Activated naive CD4-positive, alpha-beta T cell treated with anti-CD3 and anti-CD28 coated beads, Interleukin-2, amount 50 U/mL, for 72 hours (primary cell): ENCODE results near the gene GABARAPL2. TPM values are rescaled to one million over a fixed set of nuclear protein-coding genes. Genes with fewer than 3 reads are reported as not detected.
A peak's percentile ranks its signal among the peaks of the same experiment; 100 is the strongest.
"Not testable (repeated sequence)": the region's sequence is repeated elsewhere in the genome, so short reads cannot be mapped to it uniquely, and the experiment has no call there.

ENCODE experiments used
- ATAC-seq, 2 donors: fragments of 150-1000 bp; cut with Tn5 transposase; 2 replicates each; pipeline ENCODE4 v1.10.0; 2021; ENCODE audit warnings: mild to moderate bottlenecking in 2 of 2, moderate library complexity in 2 of 2
- DNase-seq, 2 donors: peaks; one replicate each; pipeline ENCODE4 v3.0.0; 2021 to 2022; ENCODE audit warnings: low spot score in 2 of 2
- H3K27ac Mint-ChIP-seq, 2 donors: one replicate each; pipeline ENCODE4 v1.8.0; 2022; ENCODE audit warnings: mild to moderate bottlenecking in 2 of 2, mixed read lengths in 2 of 2
- H3K36me3 Mint-ChIP-seq, 2 donors: one replicate each; pipeline ENCODE4 v1.8.0; 2022; ENCODE audit warnings: mixed read lengths in 2 of 2
- H3K9me3 Mint-ChIP-seq, 2 donors: one replicate each; pipeline ENCODE4 v1.8.0; 2022; ENCODE audit warnings: mixed read lengths in 2 of 2
- total RNA-seq, 2 donors: library from RNA; stranded (reverse); gene quantifications; one replicate each; pipeline ENCODE4 v1.2.3, GENCODE V29; 2022

Gene GABARAPL2
- 10 to 100 TPM; 56.0 to 82.3 TPM for total RNA-seq

DNA sequence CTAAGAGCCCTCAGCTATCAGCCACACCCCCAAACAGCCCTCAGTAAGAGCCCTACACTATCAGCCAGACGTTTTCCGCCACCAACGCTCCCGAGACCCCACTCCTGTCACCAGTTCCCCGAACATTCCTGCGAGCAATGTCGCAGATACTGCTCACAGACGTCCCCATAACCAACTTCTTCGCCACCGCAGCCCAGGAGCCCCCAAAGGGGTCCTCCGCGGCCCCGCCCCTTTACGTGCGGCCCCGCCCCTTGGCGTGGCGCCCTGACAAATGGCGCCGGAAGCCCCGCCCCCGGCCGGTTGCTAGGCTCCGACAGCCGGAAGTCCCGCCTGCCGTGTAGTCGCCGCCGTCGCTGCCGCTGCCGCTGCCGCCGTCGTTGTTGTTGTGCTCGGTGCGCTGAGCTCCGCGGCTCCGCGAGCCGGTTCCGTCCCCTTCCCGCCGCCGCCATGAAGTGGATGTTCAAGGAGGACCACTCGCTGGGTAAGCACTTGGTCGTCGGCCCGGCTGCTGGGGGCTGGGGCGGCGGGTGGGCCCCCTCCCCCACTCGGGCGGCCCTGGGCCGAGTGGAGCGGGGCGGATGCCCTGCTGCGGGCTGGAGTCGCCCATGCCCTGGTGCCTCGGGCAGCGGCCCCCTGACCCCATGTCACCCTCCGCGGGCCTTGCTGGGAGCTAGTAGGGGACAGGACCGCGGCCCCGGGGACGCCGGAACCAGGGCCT is at the start of gene GABARAPL2:
GABARAPL2 (plus strand) TSS at position 340 of the 718 bp plus-strand sequence; CDS start at position 448, 108 bp downstream.
- Mint-ChIP-seq H3K36me3 (no peaks in the 10 kb centered on the region), H3K27ac (peak within 1 kb of the TSS; percentile 90 to 96), H3K9me3 (no peaks in the 10 kb centered on the region)
- peak; percentile 89 to 92 for DNase-seq
- ATAC-seq, result peak; percentile 75 to 81

DNA sequence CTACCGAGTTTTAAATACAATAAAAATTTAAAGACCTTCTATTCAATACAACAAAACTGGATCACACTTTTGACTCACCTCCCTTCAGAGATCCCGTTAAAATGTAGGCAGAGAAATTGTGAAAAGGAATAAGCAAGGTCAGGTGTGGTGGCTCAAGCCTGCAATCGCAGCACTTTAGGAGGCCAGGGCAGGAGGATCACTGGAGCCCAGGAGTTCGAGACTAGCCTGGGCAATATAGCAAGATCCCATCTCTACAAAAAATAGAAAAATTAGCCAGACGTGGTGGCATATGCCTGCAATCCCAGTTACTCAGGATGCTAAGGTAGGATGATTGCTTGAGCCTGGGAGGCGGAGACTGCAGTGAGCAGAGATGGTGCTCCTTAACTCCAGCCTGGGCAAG is 47.0 kb upstream of the GABARAPL2 start:
- no peaks in the 10 kb centered on the region for H3K36me3 Mint-ChIP-seq
- H3K9me3 Mint-ChIP-seq, result no peaks in the 10 kb centered on the region
- ATAC-seq (no peak), DNase-seq (no peak)
- H3K27ac Mint-ChIP-seq, result no peak overlapping the region

DNA sequence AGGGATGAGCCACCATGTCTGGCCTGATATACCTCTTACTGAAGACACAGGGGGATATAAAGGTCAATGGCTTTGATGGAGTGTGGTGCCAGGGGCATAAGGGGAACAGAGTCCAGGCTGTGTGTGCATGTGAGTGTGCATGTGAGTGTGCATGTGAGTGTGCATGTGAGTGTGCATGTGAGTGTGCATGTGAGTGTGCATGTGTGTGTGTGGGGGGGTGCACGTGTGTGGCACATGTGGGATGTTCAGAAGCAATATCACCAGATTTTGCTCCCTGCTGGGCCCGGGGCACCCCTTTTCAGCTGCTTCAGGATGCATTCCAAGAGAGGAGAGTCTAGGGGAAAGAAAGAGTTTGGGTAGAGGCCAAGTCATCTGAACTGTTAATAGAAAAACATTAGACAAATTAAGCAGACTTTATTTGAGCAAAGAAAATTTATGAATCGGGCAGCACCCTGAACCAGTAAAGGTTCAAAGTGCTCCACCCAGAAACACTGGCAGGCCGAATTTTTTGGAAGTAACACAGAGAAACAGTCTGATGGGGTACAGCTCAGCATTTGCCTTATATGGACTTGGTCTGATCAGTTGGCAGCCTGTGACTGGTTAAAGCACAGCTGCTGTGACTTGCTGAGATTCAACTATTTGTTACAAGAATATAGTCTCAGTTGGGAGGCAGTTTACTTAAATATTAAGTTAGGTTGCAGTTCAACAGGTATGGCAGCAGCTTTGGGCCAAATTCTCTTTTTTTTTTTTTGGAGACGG is 40.0 kb upstream of the GABARAPL2 start:
- Mint-ChIP-seq H3K36me3 (no peaks in the 10 kb centered on the region), H3K9me3 (no peaks in the 10 kb centered on the region), H3K27ac (no peak overlapping the region)
- ATAC-seq (no peak), DNase-seq (no peak)

GRCh38 chr16:75527825-75528299 is 38.3 kb upstream of the GABARAPL2 start:
- Mint-ChIP-seq H3K9me3 (no peaks in the 10 kb centered on the region), H3K27ac (no peak overlapping the region), H3K36me3 (no peaks in the 10 kb centered on the region)
- ATAC-seq (no peak), DNase-seq (no peak)

- no peaks in the 10 kb centered on the region for H3K9me3 Mint-ChIP-seq
- H3K36me3 Mint-ChIP-seq, result no peaks in the 10 kb centered on the region
- no peak overlapping the region for H3K27ac Mint-ChIP-seq
- ATAC-seq (no peak), DNase-seq (no peak)
Measured at GRCh38 chr16:75529056-75529905, 36.9 kb upstream of the GABARAPL2 start.

GRCh38 chr16:75529959-75530358 is 36.2 kb upstream of the GABARAPL2 start:
- no peak overlapping the region for H3K27ac Mint-ChIP-seq

DNA sequence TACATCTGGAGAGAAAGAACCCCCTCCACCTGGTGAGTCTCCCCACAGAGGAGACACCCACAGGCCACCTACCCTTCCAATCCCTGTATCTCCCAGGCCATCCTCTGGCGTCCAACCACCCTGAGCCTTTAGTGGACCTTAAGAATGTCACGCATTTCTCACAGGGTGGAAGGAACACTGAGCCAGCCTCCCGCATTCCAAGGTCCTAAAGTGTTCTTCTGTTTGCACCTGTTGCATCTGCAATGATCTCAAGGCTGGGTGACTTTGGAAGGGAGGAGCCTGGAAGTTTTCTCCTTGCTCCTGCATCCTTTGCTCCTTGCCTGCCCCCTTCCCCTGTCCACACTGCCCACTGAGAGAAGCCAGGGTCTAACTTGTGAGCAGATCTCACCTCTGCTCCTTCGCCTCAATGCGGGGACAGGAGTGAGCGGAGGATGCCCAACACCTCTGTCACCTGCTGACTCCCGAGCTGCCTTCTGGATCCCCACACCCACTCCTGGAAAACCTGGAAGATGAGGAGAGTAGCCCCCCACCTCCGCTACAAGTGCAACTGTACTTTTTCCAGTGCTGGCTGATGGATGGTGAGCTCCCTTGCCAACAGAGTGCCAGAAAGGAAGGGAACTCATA is 33.9 kb upstream of the GABARAPL2 start:
- ATAC-seq (no peak), DNase-seq (no peak)
- Mint-ChIP-seq H3K27ac (no peak overlapping the region), H3K9me3 (no peaks in the 10 kb centered on the region), H3K36me3 (no peaks in the 10 kb centered on the region)

More at GRCh38 chr16:75529959-75530358, 36.2 kb upstream of the GABARAPL2 start:
- Mint-ChIP-seq H3K9me3 (no peaks in the 10 kb centered on the region), H3K36me3 (no peaks in the 10 kb centered on the region)
- DNase-seq (no peak), ATAC-seq (no peak)

DNA sequence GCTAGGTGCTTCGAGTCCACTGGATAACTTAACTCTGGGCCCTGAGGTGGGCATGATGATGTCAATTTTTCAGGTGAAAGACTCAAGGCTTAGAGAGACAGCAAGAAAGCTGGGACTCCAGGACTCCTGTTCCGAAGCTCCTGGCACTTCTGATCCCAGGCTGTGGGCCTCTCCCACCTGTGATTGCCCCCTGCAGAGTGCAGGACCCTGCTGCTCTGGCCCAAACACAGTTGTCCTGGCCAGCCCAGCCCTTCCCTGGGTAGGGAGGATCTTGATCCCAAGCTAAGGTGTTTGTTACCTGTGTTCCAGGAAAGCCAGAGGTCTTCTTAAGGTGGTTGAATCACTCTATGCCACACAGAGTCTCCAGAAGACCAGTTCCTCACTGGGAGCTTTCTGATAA is 33.4 kb upstream of the GABARAPL2 start:
- Mint-ChIP-seq H3K27ac (no peak overlapping the region), H3K9me3 (no peaks in the 10 kb centered on the region), H3K36me3 (no peaks in the 10 kb centered on the region)
- DNase-seq (no peak), ATAC-seq (no peak)

DNA sequence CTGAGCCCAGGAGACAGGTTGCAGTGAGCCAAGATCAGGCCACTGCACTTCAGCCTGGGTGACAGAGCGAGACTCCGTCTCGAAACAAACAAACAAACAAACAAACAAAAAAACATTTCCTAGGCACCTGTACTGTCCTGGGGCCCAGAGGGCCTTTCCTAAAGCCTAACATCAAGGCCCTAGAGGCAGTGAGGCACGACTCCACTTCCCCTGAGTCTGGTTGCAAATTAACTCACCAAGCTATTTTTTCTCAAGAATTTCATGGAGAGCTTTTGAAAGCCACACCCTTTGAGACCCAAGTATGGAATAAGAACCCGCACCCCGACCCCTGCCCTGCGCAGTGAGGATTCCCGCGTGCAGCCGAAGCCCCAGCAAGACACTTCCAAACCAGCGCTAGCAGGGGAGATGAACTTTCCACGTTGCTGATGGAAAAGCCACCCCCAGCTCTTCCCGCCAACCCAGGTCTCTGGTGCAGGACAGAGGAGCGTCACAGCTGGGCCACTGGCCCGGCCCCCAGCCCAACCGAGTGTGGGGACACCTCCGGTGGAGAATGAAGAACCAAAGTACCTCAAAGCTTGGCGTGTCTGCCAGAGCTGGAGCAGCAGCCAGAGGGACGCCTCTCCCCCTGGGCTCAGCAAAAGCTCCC is 31.5 kb upstream of the GABARAPL2 start:
- Mint-ChIP-seq H3K9me3 (no peaks in the 10 kb centered on the region), H3K36me3 (no peaks in the 10 kb centered on the region), H3K27ac (no peak overlapping the region)
- ATAC-seq (no peak), DNase-seq (no peak)

DNA sequence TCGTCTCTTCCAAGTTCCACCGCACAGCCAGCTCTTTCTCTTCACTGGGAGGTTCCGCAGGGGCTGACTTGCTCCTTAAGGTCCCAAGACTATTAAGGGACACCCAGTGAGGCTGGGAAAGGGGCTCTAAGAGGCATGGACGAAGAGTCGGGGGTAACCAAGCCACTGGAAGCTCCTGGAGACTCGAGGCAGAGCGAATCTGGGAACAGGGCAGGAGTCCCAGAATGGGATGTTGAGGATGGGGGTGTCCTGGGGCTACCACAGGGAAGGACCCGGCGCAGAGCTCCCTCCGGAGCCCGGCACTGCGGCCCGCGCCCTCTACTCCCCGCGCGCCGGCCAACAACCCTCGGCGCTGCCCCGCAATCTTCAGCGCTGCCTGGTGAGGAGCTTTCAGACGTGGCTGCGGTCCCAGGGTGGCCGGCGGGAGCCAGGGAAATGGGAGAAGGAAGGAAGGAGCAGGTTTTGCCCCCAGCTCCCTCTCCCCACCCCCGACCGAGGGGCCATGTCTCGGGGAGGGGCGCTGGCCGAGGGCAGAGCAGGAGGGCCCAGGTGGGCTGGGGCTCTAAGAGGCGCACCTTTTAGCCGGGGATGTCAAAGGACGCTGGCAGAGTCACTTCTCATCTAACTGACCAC is 30.9 kb upstream of the GABARAPL2 start:
- Mint-ChIP-seq H3K9me3 (no peaks in the 10 kb centered on the region), H3K36me3 (no peaks in the 10 kb centered on the region), H3K27ac (no peak overlapping the region)
- ATAC-seq (no peak), DNase-seq (no peak)

- ATAC-seq (no peak), DNase-seq (no peak)
- Mint-ChIP-seq H3K27ac (no peak within 1 kb of the TSS), H3K9me3 (no peaks in the 10 kb centered on the region), H3K36me3 (no peaks in the 10 kb centered on the region)
Measured at GRCh38 chr16:75535901-75536300, 30.3 kb upstream of the GABARAPL2 start, which contains the start of gene CHST5. Gene CHST5, minus strand, starts transcription at chr16:75536108. Its CDS starts 5,724 bp downstream, at chr16:75530384.

DNA sequence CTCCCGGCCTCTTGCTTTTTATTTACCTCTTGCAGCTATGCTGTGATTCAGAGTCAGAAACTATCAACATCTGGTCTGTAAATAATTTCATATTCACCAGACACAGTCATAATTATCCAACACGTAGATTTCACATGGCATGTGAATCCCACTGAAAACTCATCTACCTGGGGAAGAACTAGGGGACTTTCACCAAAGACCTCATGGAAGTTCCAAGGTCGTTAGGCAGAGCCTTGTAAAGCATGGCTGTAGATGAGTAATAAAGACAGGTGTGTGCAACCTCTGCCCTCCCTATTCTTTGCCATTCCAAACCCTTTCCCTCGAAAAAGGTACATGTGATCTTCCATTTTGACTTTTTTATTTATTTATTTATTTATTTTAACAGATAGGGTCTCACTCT is 28.4 kb upstream of the GABARAPL2 start:
- Mint-ChIP-seq H3K9me3 (no peaks in the 10 kb centered on the region), H3K27ac (no peak overlapping the region), H3K36me3 (no peaks in the 10 kb centered on the region)
- ATAC-seq (no peak), DNase-seq (no peak)

GRCh38 chr16:75538882-75539565 is 27.2 kb upstream of the GABARAPL2 start:
- not testable (repeated sequence) for H3K9me3 Mint-ChIP-seq, ATAC-seq, H3K27ac Mint-ChIP-seq, DNase-seq, H3K36me3 Mint-ChIP-seq

DNA sequence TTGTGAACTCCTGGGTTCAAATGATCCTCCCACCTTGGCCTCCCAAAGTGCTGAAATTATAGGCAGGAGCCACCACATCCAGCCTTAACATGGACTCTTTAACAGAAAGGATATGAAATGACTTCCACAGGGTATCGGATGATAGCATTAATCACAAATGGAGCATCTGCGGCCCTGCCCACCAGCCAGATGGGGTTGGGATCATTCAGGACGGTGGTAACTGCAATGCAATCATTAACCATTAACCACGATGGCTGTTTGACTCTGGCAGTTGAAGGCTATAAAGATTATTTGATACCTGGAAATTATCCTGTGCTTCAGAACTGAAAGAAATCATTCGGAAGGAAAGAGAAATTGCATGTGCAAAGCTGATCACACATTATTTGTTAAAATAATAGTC is 24.9 kb upstream of the GABARAPL2 start:
- ATAC-seq, result no peak
- Mint-ChIP-seq H3K36me3 (no peaks in the 10 kb centered on the region), H3K9me3 (no peaks in the 10 kb centered on the region), H3K27ac (no peak overlapping the region)
- no peak for DNase-seq

GRCh38 chr16:75542462-75542861 is 23.7 kb upstream of the GABARAPL2 start:
- not testable (repeated sequence) for H3K27ac Mint-ChIP-seq

More at GRCh38 chr16:75542462-75542861, 23.7 kb upstream of the GABARAPL2 start:
- DNase-seq, H3K36me3 Mint-ChIP-seq, ATAC-seq, H3K9me3 Mint-ChIP-seq: not testable (repeated sequence)
